Loucy (cell line): Measurements from ENCODE around the gene NAA11.

Experiments
- EZH2phosphoT487 ChIP-seq: fragments of 200-600 bp; IDR thresholded peaks from 2 replicates; pipeline ENCODE4 v1.6.1; 2018; ENCODE audit warnings: antibody characterized with exemption, mild to moderate bottlenecking, moderate library complexity, borderline replicate concordance
- TF ChIP-seq, protein P1 (sequence below): fragments of 200-600 bp; sonication (generic); conservative IDR thresholded peaks from 2 replicates; pipeline ENCODE4 v1.5.1; 2014; ENCODE audit warnings: mild to moderate bottlenecking, antibody characterized with exemption, low read length

DNA sequence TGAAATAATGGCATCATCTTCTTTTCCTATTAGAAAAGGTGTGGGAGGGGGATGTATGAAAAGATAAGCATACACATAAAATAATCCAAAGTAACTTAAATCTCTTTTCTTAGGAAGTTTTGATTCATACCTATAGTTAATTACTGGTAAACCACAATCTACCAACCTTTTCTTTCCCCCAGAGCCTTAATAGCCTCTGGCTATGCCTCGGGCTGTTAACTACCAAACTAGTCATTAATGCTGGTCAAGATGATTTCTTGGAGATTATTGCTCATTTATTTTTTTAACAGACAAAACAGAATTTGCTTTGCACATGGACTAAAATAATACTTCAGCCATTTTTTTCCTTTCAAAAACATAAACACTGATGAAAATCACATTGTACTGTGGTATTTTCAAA lies 16.9 kb downstream of the NAA11 start:
- TF ChIP-seq, protein P1, sequence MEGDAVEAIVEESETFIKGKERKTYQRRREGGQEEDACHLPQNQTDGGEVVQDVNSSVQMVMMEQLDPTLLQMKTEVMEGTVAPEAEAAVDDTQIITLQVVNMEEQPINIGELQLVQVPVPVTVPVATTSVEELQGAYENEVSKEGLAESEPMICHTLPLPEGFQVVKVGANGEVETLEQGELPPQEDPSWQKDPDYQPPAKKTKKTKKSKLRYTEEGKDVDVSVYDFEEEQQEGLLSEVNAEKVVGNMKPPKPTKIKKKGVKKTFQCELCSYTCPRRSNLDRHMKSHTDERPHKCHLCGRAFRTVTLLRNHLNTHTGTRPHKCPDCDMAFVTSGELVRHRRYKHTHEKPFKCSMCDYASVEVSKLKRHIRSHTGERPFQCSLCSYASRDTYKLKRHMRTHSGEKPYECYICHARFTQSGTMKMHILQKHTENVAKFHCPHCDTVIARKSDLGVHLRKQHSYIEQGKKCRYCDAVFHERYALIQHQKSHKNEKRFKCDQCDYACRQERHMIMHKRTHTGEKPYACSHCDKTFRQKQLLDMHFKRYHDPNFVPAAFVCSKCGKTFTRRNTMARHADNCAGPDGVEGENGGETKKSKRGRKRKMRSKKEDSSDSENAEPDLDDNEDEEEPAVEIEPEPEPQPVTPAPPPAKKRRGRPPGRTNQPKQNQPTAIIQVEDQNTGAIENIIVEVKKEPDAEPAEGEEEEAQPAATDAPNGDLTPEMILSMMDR: no peak
- no peak for TF ChIP-seq EZH2phosphoT487
